NCI-H226 (cell line): ENCODE data around the gene REEP3.

ENCODE experiments used
- DNase-seq: peaks from one replicate; pipeline ENCODE4 v3.0.0-alpha.2; 2015

The REEP3 gene

GRCh38 chr10:63591600-63592379 is 70.6 kb downstream of the REEP3 start:
- no peak for DNase-seq

GRCh38 chr10:63593576-63593975 is 72.4 kb downstream of the REEP3 start:
- peak; percentile 16 for DNase-seq

GRCh38 chr10:63595072-63595471 is 73.9 kb downstream of the REEP3 start:
- no peak for DNase-seq

- no peak for DNase-seq
These were observed 75.7 kb downstream of the REEP3 start for GRCh38 chr10:63596924-63597323.

GRCh38 chr10:63600540-63600939 is 79.3 kb downstream of the REEP3 start:
- DNase-seq = no peak

- no peak for DNase-seq
These were observed 82.7 kb downstream of the REEP3 start for GRCh38 chr10:63603709-63604445.

GRCh38 chr10:63605197-63605967 is 84.2 kb downstream of the REEP3 start:
- no peak for DNase-seq

- no peak for DNase-seq
These were observed 87.3 kb downstream of the REEP3 start for GRCh38 chr10:63608511-63608910.

- no peak for DNase-seq
These were observed 89.9 kb downstream of the REEP3 start for GRCh38 chr10:63611078-63611477.

- no peak for DNase-seq
These were observed 93.2 kb downstream of the REEP3 start for GRCh38 chr10:63614371-63614891.

- DNase-seq = no peak
These were observed 97.4 kb downstream of the REEP3 start for GRCh38 chr10:63618552-63618951.

- DNase-seq = no peak
These were observed 98.2 kb downstream of the REEP3 start for GRCh38 chr10:63619426-63619825.

GRCh38 chr10:63622097-63622496 is 100.9 kb downstream of the REEP3 start:
- DNase-seq = no peak

GRCh38 chr10:63624701-63625100 is 103.5 kb downstream of the REEP3 start:
- no peak for DNase-seq

GRCh38 chr10:63627396-63627795 is 106.2 kb downstream of the REEP3 start:
- no peak for DNase-seq

- no peak for DNase-seq
These were observed 106.7 kb downstream of the REEP3 start for GRCh38 chr10:63627881-63628296.

GRCh38 chr10:63628526-63629362 is 107.5 kb downstream of the REEP3 start:
- no peak for DNase-seq

GRCh38 chr10:63629363-63630084 is 108.3 kb downstream of the REEP3 start:
- DNase-seq = peak; percentile 96

GRCh38 chr10:63630085-63630930 is 109.1 kb downstream of the REEP3 start:
- peak; percentile 92 for DNase-seq

GRCh38 chr10:63630931-63631680 is 109.9 kb downstream of the REEP3 start:
- DNase-seq = peak; percentile 69
